ENCODE results near the gene PPP4R2.

- TF ChIP-seq CTCF (IDR thresholded peaks at IDR 0.05) (no peak), EZH2 (IDR thresholded peaks at IDR 0.05) (no peak), EZH2phosphoT487 (IDR thresholded peaks at IDR 0.05) (no peak)
Observed at GRCh38 chr3:72998466-72998865, 1.9 kb downstream of the PPP4R2 start.
